Measurements from ENCODE around the gene SLC3A2.
"Not testable (repeated sequence)": the region's sequence is repeated elsewhere in the genome, so short reads cannot be mapped to it uniquely, and the experiment has no call there.

Gene SLC3A2

DNA sequence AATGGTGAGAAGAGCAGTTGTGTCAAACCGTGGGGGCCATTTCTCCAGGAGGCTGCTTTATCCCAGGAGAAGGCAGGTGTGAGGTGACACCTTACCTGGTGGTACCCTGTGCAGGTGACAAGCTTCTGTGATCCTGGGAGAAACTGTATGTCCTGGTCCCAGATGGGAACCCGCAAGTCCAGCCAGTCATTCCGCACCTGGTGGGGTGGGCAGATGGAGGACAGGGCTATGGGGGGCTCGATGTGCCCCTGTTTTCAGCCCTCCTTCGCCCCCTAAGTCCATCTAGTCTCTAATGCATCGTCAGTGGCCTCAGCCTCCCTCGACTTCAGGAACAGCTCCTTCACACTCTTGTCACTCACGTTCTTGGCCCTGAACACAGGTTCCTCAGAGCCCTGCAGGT, 45.4 kb upstream of the SLC3A2 start:
- H3K27ac ChIP-seq, result peak overlapping the region; percentile 86
- DNase-seq (ENCODE audit: low spot score), result no peak
- CTCF ChIA-PET, result no interaction called here
- POLR2A ChIA-PET (ENCODE audit: low non-redundant PET), result interaction anchor here (0.6 to 0.7 kb wide), 2 partner anchors 8 to 108 kb away, joined by 3 to 7 read pairs; no protein-coding TSS in a partner anchor
- no peak for TF ChIP-seq CTCF (conservative IDR thresholded peaks at IDR 0.05; ENCODE audit: low read depth)

- ChIA-PET CTCF (interaction anchor here (0.6 to 1.2 kb wide), 2 partner anchors 45 to 53 kb away, joined by 4 to 5 read pairs; no protein-coding TSS in a partner anchor), POLR2A (ENCODE audit: low non-redundant PET) (interaction anchor here (0.6 to 2.5 kb wide), 5 partner anchors 16 to 1511 kb away, joined by 3 to 20 read pairs (median 4); partner anchors contain the start of gene TMEM179B)
- TF ChIP-seq CTCF (conservative IDR thresholded peaks at IDR 0.05; ENCODE audit: low read depth), result no peak
- H3K27ac ChIP-seq, result peak within 1 kb of the TSS; percentile 100
- peak; percentile 74 for DNase-seq (ENCODE audit: low spot score)
These were observed 41.4 kb upstream of the SLC3A2 start, which contains the start of gene WDR74 for GRCh38 chr11:62839050-62839945. TSS of gene WDR74 (minus strand) at chr11:62839590. CDS start at chr11:62839570, 20 bp downstream.

- DNase-seq (ENCODE audit: low spot score), result peak; percentile 44
- CTCF ChIA-PET, result interaction anchor here (1.2 kb wide), 1 partner anchor 54 kb away, joined by 4 read pairs; no protein-coding TSS in a partner anchor
- POLR2A ChIA-PET (ENCODE audit: low non-redundant PET), result interaction anchor here (0.6 to 2.5 kb wide), 15 partner anchors 9 to 177 kb away, joined by 3 to 20 read pairs (median 4); partner anchors contain the start of genes SLC3A2, TAF6L, TMEM179B and ZBTB3
- H3K27ac ChIP-seq, result peak overlapping the region; percentile 100
These were observed 39.9 kb upstream of the SLC3A2 start for GRCh38 chr11:62840721-62841360.

GRCh38 chr11:62841361-62842170, 39.1 kb upstream of the SLC3A2 start:
- H3K27ac ChIP-seq, result peak overlapping the region; percentile 100
- peak; percentile 95 for DNase-seq (ENCODE audit: low spot score)
- ChIA-PET CTCF (interaction anchor here (0.6 kb wide), 1 partner anchor 39 kb away, joined by 3 read pairs; the partner anchor contains the start of gene SLC3A2), POLR2A (ENCODE audit: low non-redundant PET) (interaction anchor here (0.6 to 2.5 kb wide), 13 partner anchors 8 to 178 kb away, joined by 3 to 20 read pairs (median 4); partner anchors contain the start of genes SLC3A2, TAF6L and ZBTB3)
- no peak for TF ChIP-seq CTCF (conservative IDR thresholded peaks at IDR 0.05; ENCODE audit: low read depth)

GRCh38 chr11:62842171-62842741, 38.4 kb upstream of the SLC3A2 start:
- ChIA-PET CTCF (interaction anchor here (0.6 to 0.7 kb wide), 2 partner anchors 9 to 22 kb away, joined by 3 to 7 read pairs; no protein-coding TSS in a partner anchor), POLR2A (ENCODE audit: low non-redundant PET) (interaction anchor here (0.6 to 2.5 kb wide), 4 partner anchors 13 to 39 kb away, joined by 3 to 20 read pairs (median 4); partner anchors contain the start of gene SLC3A2)
- DNase-seq (ENCODE audit: low spot score), result no peak
- H3K27ac ChIP-seq, result peak overlapping the region; percentile 94
- no peak for TF ChIP-seq CTCF (conservative IDR thresholded peaks at IDR 0.05; ENCODE audit: low read depth)

DNA sequence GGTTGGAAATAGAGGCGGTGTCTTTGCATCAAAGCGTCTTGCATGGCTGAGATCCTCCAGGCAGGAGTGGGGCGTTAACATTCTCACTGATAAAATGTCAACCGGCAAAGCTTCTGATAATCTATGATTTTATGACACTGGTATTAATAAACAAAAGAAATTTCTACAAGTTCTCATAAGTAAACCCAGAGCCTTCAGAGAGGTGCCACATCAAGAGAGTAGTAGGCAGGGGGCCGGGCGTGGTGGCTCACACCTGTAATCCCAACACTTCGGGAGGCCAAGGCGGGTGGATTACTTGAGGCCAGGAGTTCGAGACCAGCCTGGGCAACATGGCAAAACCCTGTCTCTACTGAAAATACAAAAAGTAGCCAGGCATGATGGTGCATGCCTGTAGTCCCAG, 37.8 kb upstream of the SLC3A2 start:
- H3K27ac ChIP-seq, result peak overlapping the region; percentile 94
- POLR2A ChIA-PET (ENCODE audit: low non-redundant PET), result not testable (repeated sequence)
- CTCF ChIA-PET, result interaction anchor here (0.6 to 0.7 kb wide), 2 partner anchors 8 to 21 kb away, joined by 3 to 7 read pairs; no protein-coding TSS in a partner anchor

More for the DNA sequence above, 37.8 kb upstream of the SLC3A2 start:
- DNase-seq (ENCODE audit: low spot score), result not testable (repeated sequence)

All from RWPE1 (cell line).